C4-2B (cell line): ENCODE data around the gene TMEM100.
"Not testable (repeated sequence)": the region's sequence is repeated elsewhere in the genome, so short reads cannot be mapped to it uniquely, and the experiment has no call there.

Source experiments
- H3K27ac ChIP-seq: fragments of 450-650 bp; 2 replicates; pipeline ENCODE4 v1.5.1; 2017
- CTCF ChIP-seq: fragments of 450-650 bp; conservative IDR thresholded peaks from 2 replicates; pipeline ENCODE4 v1.5.1; 2017; ENCODE audit warnings: mild to moderate bottlenecking
- ZFX ChIP-seq: fragments of 450-650 bp; IDR thresholded peaks from 2 replicates; pipeline ENCODE4 v1.6.1; 2017

TMEM100 gene

GRCh38 chr17:55680686-55681341, 41.9 kb downstream of the TMEM100 start:
- no peak for TF ChIP-seq ZFX
- TF ChIP-seq CTCF = no peak
- H3K27ac ChIP-seq = no peak overlapping the region

- no peak for TF ChIP-seq CTCF
- TF ChIP-seq ZFX = no peak
- H3K27ac ChIP-seq = no peak overlapping the region
Observed at GRCh38 chr17:55677446-55677845, 45.2 kb downstream of the TMEM100 start.

- TF ChIP-seq ZFX (no peak), CTCF (no peak)
- no peak overlapping the region for H3K27ac ChIP-seq
Observed at GRCh38 chr17:55676274-55676673, 46.4 kb downstream of the TMEM100 start.

GRCh38 chr17:55673743-55674506, 48.7 kb downstream of the TMEM100 start:
- no peak for TF ChIP-seq ZFX
- no peak overlapping the region for H3K27ac ChIP-seq

- TF ChIP-seq ZFX = no peak
- no peak for TF ChIP-seq CTCF
- H3K27ac ChIP-seq = no peak overlapping the region
Observed at GRCh38 chr17:55672585-55673501, 49.8 kb downstream of the TMEM100 start.

- not testable (repeated sequence) for H3K27ac ChIP-seq
Observed at GRCh38 chr17:55672010-55672409, 50.7 kb downstream of the TMEM100 start.
